ENCODE data around the gene FGFR4.

- TF ChIP-seq EZH2phosphoT487 (IDR thresholded peaks at IDR 0.05; ENCODE audit: borderline replicate concordance, low read length), result no peak
- TF ChIP-seq CTCF (conservative IDR thresholded peaks at IDR 0.05; ENCODE audit: low read depth, low read length), result peak; percentile 99
- no peak for TF ChIP-seq EZH2 (IDR thresholded peaks at IDR 0.05; ENCODE audit: low read length, unreplicated experiment)
Measured at GRCh38 chr5:177111720-177112394, 25.1 kb downstream of the FGFR4 start.
